Mesenteric fat pad (tissue), 1 donor: Measurements from ENCODE around the gene TNS3. TPM values are rescaled to one million over a fixed set of nuclear protein-coding genes. Genes with fewer than 3 reads are reported as not detected.

Source experiments
- DNase-seq: peaks from one replicate; pipeline ENCODE4 v3.0.0-alpha.2; 2020; ENCODE audit warnings: low spot score
- total RNA-seq: library from RNA; stranded (reverse); fragmentation: NEBNext Ultra II Directional; extraction: Animal tissue kit (Norgen Biotek cat#: 25700); gene quantifications from one replicate; pipeline ENCODE4 v1.2.1, GENCODE V29; 2021
- donor health status: DM: yes; HTN: yes; CAD: no.

TNS3 gene
- total RNA-seq, 1 donor from 2014 or later = 152 TPM

DNA sequence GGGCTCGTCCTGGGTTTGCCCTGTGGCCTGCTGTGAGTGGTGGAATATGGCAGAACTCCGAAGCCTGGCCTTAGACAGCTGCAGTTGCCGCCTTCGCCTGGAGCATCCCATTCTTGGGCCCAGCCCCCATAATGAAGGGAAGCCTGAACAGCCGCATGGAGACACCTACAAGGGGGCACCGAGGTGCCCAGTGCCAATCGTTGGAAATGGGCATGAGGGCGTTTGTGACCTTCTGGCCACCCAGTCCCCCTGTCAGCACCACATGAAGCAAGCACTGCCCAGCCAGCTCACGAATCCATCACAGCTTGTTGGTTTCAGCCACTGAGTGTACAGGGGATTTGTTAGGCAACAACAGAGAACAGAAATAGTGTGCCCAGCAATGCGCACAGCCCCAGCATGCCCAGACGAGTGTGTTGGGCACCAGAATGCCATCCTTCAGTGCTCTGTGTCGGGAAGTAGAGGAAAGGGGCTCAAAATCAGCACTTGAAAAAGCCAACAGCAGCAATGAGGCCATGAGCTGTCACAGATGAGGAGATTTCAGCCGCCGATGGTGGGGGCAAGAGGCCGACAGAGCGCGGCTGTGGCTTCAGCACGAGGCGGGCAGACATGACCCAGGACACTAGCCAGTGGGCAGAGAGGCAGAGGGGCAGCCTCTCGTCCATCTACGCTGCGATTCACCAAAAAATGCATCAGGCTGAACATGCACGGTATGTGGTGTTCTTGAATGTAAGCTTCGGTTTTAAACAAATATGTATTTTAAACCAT, 91.2 kb downstream of the TNS3 start:
- no peak for DNase-seq

DNA sequence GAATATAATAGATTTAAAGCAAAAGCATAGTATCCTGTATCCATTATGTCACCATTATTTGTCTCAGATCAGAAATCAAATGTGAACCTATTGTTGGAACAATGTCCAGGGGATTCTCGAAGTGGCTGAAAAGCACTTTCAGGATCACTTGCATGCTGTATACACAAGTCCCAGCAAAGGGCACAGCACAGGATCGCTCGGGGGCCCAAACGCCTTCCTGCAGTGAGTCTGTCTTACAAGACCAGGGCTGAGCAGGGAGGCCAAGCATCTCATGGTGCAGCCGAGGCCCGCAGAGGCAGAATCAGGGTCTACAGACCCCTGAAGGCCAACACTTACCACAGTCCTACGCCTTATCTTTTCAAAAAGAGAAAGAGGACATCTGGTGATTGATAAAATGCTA, 92.3 kb downstream of the TNS3 start:
- DNase-seq = no peak

DNA sequence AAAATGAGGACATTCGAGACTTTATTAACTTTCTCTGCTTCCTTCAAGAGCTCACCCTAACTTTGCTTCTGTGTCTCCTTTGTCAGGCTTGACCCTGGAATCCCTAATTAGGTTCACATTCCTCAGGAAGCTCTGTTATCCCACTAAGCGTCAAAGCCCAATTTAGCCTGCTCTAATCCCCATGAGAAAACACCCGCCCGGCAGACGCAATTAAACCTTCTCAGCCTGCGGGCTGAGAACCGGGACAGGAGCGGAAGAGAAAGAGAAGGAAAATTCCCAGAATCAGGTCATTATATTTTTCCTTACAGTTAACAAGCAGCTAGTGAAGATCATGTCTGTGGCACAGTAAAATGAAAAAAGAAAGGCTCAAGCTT, 93.0 kb downstream of the TNS3 start:
- no peak for DNase-seq

DNA sequence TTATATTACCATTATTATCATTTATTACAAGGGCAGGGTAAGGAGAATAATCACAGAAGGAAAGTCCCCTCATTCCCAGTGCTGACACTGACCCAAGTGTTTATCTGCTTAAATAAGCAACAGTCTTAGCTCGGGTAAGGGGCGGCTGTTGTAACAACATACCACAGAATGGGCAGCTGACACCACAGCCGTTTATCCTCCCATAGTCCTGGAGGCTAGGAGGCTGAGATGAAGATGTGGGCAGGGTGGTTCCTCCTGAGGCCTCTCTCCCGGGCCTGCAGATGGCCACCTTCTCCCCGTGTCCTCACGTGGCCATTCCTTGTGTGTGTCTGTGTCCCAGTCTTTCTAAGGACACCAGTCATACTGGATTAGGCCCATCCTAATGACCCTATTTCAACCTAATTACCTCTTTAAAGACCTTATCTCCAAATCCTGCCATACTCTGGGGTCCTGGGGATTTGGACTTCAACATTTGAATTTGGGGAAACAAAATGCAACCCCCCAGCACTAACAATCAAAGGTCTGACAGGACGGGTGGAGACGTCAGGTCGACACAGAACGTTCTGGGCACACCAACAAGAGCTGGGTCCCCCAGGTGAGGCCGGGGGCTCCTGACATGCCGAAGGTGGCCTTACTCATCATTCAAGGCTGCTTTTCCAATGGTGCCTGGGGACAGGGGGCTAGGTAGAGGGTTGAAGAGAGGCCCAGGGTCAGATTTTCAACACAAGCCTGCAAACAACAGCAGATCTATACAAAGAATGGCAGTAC, 93.5 kb downstream of the TNS3 start:
- DNase-seq = no peak

DNA sequence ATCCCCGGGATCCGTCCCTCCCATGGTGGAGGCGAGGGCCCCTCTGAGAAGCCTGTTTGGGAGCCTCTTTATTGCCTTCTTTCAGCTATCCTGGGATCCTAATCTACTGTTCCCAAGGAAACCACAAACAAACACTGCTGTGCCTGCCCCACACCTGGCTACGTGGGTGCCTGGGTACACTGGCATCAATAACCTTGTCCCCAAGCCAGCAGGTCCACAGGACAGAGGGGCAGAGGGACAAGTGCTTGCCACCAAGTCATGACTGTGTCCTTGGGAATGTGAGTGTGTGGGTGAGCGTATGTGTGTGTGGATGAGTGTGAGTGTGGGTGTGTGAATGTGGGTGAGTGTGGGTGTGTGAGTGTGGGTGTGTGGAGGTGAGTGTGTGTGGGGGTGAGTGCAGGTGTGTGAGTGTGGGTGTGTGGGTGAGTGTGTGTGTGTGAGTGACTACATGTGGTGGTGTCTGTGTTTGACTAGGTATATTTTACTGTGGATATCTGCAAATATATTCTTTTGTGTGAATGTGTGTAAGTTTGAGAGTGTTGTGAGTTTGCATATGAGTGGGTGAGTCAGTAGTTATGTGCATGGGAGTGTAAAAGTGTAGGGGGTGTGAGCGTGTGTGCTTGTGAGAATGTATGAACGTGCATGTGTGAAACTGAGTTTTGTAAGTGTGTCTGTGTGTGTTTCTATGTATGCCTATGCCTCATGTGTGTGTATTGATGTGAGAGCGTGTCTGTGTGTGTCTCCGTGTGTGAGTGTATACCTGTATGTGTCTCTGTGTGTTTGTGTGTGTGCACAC, 96.1 kb downstream of the TNS3 start:
- DNase-seq = no peak

DNA sequence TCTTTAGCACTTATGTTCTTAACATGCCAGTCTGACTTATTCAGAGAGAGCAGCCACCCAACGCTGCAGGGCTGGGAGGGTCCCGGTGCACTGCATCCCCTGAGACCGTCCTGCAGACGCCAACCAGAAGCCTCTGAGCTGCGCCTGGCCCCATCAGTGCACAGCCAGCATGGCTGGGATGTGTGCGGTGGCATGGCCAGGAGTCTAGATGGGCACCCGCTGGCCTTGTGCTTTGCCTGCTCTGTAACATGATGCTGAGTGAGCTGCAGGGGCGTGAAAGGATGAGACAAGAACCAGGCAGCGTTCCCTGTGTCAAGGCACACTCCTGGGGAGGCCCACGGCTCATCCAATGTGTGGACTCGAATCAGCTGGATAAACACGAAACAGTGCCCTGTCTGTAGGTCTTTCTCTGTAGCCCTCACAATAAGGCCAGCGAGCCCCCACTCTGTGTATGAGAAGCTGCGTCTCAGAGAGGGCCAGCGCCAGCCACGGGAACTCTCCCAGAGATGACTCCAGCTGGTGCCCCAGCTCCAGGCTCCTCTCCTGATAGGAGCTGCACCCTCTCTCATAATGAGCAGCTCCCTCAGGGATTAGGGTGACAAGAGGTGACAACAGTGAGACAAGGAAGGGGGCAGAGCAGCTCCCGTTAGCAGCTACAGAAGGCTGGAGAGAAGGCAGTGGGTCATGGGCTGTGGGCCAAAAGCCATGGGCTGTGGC, 96.8 kb downstream of the TNS3 start:
- no peak for DNase-seq

DNA sequence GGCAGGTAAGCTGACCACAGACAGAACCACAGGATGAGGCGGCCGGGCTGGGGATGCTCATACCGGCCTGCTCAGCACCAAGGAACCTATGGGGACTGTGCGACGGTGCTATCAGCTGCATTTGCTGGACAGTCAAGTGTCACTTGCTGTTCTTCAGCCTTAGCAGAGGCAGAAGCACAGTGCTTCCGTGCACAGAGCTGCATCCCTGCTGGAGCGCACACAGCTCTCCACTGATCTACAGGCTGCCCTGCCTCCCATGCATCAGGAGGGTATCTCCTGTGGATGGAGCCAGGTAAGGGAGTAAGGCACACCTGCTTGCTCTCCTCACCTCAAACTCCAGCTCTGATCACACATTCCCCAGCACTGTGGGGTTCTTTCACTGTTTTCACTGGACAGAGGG, 97.5 kb downstream of the TNS3 start:
- DNase-seq = no peak

DNA sequence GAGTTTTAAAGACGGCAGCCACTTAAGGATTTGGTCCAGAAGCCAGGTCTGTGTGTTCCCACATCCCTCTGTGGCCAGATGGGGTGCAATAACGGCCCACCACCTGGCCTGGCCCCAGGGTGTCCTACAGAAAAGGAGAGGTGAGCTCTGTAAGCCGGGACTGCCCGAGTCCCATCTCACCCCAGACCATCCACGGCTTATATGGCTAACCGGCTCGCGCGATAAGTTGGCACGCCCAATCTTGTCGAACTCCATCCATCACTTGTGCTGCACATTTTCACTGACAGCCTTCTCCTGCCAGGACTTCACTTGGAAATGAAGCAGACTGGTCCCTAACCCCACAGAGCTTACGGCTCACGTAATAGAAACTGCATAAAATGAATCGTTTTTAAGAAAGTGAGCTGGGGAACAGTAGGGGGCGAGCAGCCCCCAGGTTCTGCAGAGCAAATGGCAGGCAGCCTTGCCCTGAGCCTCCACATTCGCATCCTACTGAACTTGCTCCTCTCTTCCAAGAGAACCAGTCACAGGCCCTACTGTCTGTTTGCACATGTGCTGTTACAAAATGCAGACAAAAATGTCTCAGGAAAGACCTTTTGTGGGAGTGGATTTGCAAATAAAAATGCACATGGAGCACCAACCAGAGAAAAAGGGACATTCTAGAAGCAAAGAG, 98.2 kb downstream of the TNS3 start:
- DNase-seq = no peak

DNA sequence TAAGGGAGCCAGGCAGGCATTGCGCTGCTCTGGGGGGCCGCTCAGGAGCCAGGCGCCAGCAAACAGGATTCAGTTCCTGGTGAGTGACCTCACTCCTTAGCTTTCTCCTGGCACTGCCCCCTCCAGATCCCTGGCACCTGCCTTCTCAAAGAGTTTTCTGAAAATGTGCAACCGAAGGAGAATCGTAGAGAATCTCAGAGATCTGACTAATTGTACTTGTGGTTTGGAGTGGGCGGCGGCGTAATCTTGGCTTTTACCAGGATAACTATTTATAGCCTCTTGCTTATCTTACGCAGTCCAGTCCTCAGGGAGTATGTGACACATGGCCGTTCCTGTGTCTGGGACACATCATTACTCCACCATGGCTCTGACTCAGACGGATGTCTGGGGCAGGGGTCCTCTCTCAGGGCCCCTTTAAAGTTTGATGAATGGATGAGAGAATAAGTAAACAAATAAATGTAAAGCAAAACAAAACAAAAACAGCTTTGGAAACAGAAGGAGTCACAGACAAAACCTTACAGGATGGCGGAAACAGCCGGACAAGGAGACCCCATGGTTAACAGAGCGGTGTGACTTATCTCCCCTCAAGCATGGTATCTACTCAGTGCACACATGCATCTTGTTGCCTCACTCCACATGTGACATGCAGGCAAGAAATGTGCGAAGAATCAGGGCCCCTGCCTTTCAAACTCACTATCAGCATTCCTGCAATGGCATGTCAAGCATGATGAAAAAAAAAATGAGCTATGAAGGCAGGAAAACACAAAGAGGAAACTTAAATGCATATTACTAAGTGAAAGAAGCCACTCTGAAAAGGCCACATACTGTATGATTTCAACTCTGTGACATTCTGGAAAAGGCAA, 99.7 kb downstream of the TNS3 start:
- DNase-seq = no peak

DNA sequence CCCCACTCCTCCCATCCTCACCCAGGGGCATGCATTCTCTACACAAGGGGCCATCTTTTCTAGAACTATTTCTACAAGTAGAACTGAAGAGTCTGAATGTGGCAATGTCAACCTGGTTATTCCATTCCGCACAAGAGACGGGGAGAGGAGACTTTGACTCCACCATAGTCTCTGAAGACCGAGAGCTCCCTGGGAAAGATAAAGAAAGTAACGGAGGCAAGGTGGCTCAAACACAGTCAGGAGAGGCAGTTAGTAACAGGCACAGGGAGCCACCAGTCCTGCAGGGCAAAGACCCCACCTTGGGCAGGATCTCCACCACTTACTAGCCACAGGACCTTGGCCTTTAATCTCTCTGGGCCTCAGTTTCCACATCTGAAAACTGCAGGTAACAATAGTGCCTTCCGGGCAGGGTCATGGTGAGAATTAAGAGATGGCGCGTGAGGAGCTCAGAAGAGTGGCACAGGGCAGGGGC, 100.3 kb downstream of the TNS3 start:
- no peak for DNase-seq

DNA sequence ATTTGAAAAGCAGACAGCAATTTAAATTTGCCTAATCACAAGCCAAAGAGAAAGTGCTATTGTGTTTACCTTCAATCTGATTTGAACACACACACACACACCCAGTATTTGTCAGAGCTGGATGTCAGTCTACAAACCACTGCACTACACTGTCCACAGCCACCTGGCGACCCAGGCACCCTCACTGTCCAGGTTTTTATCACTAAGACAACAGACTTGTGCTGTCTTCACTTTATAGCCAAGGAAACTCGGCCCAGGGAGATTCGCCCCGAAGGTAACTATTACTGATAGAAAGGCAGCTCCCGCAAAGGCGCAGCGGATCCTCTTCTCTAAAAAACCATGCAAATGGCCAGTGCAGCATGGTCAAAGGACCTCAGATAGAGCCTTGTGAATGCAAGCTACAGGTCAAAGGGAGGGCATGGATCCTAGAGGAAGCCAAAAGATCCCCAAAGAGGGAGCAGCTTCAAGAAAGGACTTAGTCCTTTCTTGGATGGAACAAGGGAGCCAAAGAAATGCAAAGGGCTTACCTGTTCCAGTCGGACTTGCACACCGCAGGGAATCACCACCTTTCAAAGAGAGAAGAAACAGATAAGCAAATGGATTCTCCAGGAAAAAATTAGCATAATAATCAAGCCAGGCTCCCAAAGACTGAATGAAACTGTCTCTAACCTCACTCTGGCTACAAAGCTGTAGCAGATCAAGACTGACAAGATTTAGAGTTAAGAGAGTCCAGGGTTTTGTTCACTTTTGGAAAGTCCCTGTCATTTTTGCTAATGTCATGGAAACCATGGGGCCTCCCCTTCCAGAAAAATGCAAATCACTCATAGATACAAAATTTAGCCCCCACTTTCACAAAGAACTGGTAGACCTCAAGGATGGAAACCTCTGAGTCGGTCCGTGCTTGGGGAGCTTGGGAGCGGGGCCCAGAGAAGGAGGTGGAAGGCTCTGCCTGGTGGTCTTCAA, 101.1 kb downstream of the TNS3 start:
- no peak for DNase-seq

DNA sequence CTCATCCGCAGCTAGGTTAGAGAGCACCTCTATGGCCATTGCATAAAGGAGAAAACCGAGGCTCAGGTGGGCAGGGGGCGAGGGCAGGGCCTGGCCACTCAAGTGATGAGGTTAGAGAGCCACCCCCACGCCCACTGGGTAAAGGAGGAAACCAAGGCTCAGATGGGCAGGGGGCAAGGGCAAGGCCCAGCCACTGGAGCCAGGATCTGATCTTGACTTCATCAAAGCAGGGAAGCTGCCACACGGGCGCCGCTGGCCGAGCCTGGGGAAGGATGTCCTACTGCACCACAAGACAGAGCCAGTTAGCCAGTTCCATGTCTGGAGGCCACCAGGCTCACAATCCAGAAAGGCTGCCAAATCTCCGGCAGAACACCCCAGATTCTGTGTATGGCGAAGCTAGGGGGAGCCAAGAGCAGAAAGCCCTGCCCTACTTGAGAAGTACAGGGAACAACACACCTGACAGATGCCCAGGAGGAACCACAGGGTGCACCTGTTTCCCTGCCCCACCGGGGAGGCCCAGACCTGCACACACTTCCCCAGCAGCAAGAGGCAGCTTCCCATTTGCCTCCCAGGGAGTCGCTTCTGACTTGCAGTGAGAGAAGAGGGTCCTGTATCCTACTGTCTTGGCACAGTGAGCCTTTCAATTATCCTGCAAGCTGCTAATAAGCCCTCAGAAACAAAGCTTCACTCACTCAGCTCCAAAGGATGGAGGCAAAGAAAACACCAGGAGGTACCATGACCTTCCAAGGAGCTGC, 101.9 kb downstream of the TNS3 start:
- no peak for DNase-seq

DNA sequence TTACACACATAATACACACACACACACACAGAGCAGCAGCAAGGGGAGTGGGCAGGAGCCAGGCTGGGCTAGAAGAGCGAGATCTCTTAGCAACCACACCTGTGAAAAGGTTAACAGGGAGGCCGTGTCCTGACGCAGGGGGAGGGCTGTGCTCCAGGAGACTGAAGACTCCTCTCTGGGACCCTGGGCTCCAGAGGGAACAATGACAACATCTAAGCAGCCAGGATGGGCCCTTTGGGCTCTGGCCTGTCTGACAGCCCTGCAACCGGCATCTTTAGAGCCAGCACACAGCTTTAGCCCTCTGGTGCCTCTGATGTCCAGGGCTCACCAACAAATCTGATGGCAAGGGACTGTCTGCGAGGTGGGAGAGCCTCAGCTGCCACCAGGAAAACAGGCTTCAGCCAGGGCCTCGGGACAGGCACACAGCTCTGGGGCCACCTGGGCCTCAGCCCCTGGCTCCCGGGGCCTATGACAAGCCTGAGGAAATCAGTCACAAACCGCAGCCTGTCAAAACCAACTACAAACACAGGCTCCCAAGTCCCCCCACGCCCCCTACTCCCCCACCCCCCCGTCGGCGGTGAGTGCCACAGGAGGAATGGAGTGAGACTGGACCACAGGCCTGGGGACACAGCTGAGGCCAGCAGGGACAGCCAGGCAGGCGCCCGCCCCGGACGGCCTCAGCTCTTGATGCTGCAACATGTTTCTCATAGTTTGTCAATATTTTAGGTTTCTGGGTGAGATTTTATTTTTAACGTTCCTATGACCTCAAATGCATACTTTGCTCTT, 102.8 kb downstream of the TNS3 start:
- DNase-seq = no peak

DNA sequence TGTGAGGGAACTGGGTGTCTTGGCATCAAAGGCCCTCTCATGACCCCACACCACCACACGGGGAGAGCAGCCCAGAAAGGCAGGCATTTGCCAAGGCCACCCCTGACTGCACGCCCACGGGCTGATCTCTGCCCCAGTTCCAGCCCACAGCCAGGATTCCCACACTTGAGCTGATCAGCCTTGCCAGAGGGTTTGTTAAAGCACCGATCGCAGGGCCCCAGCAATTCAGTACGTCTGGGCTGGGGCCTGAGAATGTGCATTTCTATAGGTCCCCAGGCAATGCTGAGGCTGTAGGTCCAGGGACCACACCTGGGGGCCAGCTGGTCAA, 103.9 kb downstream of the TNS3 start:
- no peak for DNase-seq

DNA sequence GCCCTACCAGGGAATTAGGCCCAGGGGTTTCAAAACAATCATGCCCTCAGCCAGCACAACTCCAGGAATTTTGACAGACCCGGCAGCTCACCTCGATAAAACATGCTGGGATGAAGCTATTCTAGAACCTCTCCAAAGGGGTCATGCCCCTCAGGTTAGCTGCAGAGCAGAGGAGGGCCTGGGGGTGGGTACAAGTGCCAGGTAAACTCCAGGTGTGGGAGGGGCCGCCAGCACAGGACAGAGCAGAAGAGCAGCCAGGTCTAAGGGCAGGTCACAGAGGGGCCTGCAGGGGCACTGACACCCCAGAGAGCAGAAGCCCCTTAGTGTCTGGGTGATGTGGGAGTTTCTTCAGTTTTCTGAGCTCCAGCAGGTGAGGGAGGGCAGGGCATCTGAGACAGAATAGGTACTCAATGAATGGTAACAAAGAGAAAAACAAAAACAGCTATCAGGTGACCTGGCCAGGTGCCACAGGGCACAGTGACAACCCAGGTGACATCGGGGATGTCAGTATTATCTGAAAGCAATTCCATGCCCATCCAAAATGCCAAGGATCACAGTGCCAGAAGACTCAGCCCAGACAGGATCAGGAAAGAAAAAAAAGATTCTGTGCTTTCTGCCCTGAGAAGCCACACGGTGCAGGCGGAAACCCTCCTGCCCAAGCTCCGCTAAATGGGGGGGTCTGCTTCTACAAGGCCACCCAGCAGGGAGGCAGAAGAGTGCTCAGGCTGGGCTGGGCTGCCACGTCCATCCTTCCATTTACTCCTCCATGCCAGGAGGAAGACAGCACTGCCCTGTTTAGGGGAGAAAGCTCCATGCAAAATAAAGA, 104.5 kb downstream of the TNS3 start:
- DNase-seq = no peak

DNA sequence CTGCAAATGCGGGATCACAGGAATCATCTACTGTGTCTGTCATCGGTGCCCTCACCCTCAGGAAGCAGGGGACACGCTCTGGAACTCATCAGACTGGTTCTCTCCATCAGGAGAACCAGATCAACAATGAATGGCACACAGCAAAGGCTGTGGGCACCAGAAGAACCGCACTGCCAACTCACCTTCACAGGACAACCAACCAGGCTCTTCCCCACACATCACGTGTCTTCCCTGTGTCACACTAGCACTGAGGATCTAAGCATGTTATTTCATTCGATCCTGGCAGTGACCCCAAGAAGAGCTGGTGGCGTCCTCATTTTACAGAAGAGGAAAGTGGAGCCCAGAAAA, 106.1 kb downstream of the TNS3 start:
- no peak for DNase-seq
